GM20431 (cell line): ENCODE results near the gene UNC5C.

ENCODE experiments used
- in situ Hi-C: fragments of 300-500 bp; cut with MseI, MboI; formaldehyde crosslinking; loops from one replicate; pipeline ENCODE4 v1.15.0; 2020; ENCODE audit warnings: low sequenced_read_pairs; ENCODE audit not compliant: unreplicated experiment

Gene UNC5C

GRCh38 chr4:95548738-95549245, at the start of gene UNC5C:
Gene UNC5C (minus strand): TSS chr4:95548973.
- in situ Hi-C loops, result no loop called here

- in situ Hi-C loops, result no loop called here
Observed at GRCh38 chr4:95596676-95597075, 47.9 kb upstream of the UNC5C start.

- in situ Hi-C loops, result no loop called here
Observed at GRCh38 chr4:95594629-95595028, 45.9 kb upstream of the UNC5C start.

GRCh38 chr4:95594013-95594412, 45.2 kb upstream of the UNC5C start:
- in situ Hi-C loops, result no loop called here

- in situ Hi-C loops, result no loop called here
Observed at GRCh38 chr4:95591278-95591677, 42.5 kb upstream of the UNC5C start.

- in situ Hi-C loops, result no loop called here
Observed at GRCh38 chr4:95590615-95591014, 41.8 kb upstream of the UNC5C start.

GRCh38 chr4:95585016-95585695, 36.4 kb upstream of the UNC5C start:
- in situ Hi-C loops, result no loop called here

GRCh38 chr4:95580226-95580625, 31.5 kb upstream of the UNC5C start:
- in situ Hi-C loops, result no loop called here

GRCh38 chr4:95572304-95572991, 23.7 kb upstream of the UNC5C start:
- in situ Hi-C loops, result no loop called here

GRCh38 chr4:95571577-95571976, 22.8 kb upstream of the UNC5C start:
- in situ Hi-C loops, result no loop called here

- in situ Hi-C loops, result no loop called here
Observed at GRCh38 chr4:95563638-95564337, 15.0 kb upstream of the UNC5C start.

- in situ Hi-C loops, result no loop called here
Observed at GRCh38 chr4:95560774-95561173, 12.0 kb upstream of the UNC5C start.

- in situ Hi-C loops, result no loop called here
Observed at GRCh38 chr4:95556207-95556859, 7.6 kb upstream of the UNC5C start.

GRCh38 chr4:95552942-95553550, 4.3 kb upstream of the UNC5C start:
- in situ Hi-C loops, result no loop called here

- in situ Hi-C loops, result no loop called here
Observed at GRCh38 chr4:95551653-95552052, 2.9 kb upstream of the UNC5C start.

- in situ Hi-C loops, result no loop called here
Observed at GRCh38 chr4:95550115-95550987, 1.6 kb upstream of the UNC5C start.

- in situ Hi-C loops, result no loop called here
Observed at GRCh38 chr4:95549246-95550114, 707 bp upstream of the UNC5C start.

- in situ Hi-C loops, result no loop called here
Observed at GRCh38 chr4:95547715-95548471, 880 bp downstream of the UNC5C start.
